Activated naive CD4-positive, alpha-beta T cell treated with anti-CD3 and anti-CD28 coated beads, Interleukin-2, amount 50 U/mL, for 24 hours (primary cell): ENCODE data around the gene RNF4.
A peak's percentile ranks its signal among the peaks of the same experiment; 100 is the strongest.

ENCODE experiments used
- H3K27ac Mint-ChIP-seq: one replicate; pipeline ENCODE4 v1.8.0; 2021; ENCODE audit warnings: mild to moderate bottlenecking, mixed read lengths
- H3K27me3 Mint-ChIP-seq: one replicate; pipeline ENCODE4 v1.8.0; 2021; ENCODE audit warnings: mixed read lengths
- H3K36me3 Mint-ChIP-seq: one replicate; pipeline ENCODE4 v1.8.0; 2021; ENCODE audit warnings: mixed read lengths
- H3K4me1 Mint-ChIP-seq: one replicate; pipeline ENCODE4 v1.8.0; 2021; ENCODE audit warnings: mixed read lengths
- H3K4me3 Mint-ChIP-seq: one replicate; pipeline ENCODE4 v1.8.0; 2021; ENCODE audit warnings: mild to moderate bottlenecking, mixed read lengths
- H3K9me3 Mint-ChIP-seq: one replicate; pipeline ENCODE4 v1.8.0; 2021; ENCODE audit warnings: mixed read lengths

RNF4 gene

DNA sequence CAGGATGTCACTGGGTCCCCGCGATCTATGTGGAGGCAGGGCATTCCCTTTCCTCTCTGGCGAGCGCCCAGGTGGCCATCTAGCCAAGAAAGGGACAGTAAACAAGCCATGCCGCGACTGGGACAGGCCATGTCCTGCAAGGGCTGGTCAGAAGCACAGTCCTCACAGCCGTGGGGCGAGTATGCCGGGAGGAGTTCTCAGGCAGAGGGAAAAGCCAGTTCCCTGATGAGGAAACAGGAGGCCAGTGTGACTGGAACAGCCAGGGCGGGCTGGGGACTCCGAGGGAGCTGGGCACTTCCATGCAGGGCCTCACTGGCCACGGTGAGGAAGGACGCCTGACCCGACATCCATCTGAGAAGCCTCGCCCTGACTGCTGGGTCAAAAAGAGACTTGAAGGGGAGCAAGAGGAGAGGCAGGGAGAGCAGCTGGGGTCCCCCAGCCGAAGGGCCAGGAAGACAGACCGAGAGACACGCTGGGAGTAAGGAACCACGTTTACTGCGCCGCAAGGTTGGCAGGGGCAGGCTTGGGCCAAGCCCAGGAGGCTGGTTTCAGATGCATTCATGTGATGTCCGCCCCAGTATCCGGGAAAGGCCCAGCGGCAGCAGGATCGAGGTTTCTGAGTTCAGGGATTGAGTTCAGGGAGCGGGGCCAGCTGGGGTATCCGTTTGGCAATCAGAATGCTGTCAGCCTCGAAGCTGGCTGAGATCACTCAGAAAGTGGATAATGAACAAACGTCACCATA, 35.1 kb upstream of the RNF4 start:
- no peak overlapping the region for H3K4me3 Mint-ChIP-seq
- no peaks in the 10 kb centered on the region for H3K4me1 Mint-ChIP-seq
- no peak overlapping the region for H3K27ac Mint-ChIP-seq
- no peaks in the 10 kb centered on the region for H3K27me3 Mint-ChIP-seq
- no peaks in the 10 kb centered on the region for H3K36me3 Mint-ChIP-seq
- no peaks in the 10 kb centered on the region for H3K9me3 Mint-ChIP-seq

DNA sequence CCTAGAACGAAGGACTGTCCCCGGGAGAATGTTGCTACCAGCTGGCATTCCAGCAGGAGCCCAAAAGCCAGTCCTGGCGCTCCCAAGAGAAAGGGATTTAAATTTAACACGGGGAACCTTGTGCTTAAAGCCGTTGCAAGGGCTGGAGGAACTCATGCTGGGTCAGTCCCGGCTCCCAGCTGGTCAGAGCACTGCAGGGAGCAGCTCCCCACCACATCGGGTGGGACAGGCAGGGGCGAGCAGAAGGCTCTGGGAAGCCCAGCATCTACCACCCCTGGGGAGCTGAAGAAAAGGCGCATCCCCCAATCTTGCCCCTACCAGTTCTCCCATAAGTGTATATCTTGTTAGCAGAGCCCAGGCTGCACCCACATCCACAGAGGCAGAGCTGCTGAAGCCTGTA, 34.5 kb upstream of the RNF4 start:
- no peak overlapping the region for H3K27ac Mint-ChIP-seq

DNA sequence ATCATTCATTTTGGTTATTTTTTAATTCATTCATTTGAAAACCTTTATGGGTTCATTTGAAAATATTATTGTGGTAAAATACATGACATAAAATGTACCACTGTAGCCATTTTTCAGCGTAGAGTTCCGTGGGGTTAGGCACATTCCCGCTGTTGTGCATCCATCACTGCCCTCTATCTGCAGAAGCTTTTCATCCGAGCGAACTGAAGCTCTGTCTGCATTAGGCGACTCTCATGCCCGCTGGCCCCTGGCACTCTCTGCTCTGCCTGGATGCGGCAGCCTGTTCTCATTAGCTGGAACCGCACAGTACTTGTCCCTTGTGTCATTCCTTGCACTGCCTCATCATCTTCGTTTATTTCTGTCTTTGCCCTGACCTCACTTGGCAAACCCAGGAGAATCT, 32.6 kb upstream of the RNF4 start:
- no peaks in the 10 kb centered on the region for H3K27me3 Mint-ChIP-seq

More for the DNA sequence above, 34.5 kb upstream of the RNF4 start:
- H3K4me3 Mint-ChIP-seq, result no peak overlapping the region
- H3K9me3 Mint-ChIP-seq, result no peaks in the 10 kb centered on the region
- H3K4me1 Mint-ChIP-seq, result no peaks in the 10 kb centered on the region
- no peaks in the 10 kb centered on the region for H3K36me3 Mint-ChIP-seq
- no peaks in the 10 kb centered on the region for H3K27me3 Mint-ChIP-seq

DNA sequence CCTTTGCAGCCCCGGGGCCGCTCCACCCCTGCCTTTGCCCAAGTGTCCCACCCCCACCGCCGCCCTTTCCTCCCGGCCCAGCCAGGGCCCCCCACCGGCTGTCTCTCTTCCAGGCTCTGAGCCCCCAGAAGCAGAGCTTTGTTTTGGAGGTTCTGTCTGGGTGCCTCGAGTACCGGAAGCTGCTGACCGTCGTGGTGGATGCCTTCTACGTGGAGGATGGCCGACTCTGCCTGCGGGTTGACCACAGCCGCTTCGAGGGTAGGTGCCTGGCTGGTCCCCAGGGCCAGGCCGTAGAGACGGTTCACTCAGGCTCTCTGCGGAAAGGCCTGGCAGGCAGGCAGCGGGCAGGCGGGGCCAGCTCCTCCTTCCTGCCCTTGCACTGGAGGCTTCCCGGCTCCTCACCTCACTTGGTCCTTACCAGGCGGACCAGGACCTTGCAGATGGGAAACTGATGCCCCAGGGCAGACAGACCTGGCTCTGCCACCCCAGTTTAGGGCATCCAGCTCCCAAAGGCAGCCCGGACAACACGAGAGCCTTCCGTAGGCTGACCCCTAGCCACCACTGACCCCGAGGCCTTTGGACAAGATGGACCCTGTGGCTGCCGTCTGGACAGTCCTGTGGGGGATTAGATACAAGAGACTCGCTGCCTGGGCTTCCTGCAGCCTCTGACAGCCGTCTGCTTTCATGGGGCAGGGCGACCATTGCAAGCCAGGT, 32.0 kb upstream of the RNF4 start:
- Mint-ChIP-seq H3K9me3 (no peaks in the 10 kb centered on the region), H3K27me3 (no peaks in the 10 kb centered on the region), H3K4me3 (no peak overlapping the region), H3K27ac (no peak overlapping the region), H3K36me3 (no peaks in the 10 kb centered on the region), H3K4me1 (peaks cover 4% of the 10 kb centered on the region)

More for the DNA sequence above, 32.6 kb upstream of the RNF4 start:
- H3K4me1 Mint-ChIP-seq, result no peaks in the 10 kb centered on the region
- H3K9me3 Mint-ChIP-seq, result no peaks in the 10 kb centered on the region
- H3K4me3 Mint-ChIP-seq, result no peak overlapping the region
- no peaks in the 10 kb centered on the region for H3K36me3 Mint-ChIP-seq
- no peak overlapping the region for H3K27ac Mint-ChIP-seq

DNA sequence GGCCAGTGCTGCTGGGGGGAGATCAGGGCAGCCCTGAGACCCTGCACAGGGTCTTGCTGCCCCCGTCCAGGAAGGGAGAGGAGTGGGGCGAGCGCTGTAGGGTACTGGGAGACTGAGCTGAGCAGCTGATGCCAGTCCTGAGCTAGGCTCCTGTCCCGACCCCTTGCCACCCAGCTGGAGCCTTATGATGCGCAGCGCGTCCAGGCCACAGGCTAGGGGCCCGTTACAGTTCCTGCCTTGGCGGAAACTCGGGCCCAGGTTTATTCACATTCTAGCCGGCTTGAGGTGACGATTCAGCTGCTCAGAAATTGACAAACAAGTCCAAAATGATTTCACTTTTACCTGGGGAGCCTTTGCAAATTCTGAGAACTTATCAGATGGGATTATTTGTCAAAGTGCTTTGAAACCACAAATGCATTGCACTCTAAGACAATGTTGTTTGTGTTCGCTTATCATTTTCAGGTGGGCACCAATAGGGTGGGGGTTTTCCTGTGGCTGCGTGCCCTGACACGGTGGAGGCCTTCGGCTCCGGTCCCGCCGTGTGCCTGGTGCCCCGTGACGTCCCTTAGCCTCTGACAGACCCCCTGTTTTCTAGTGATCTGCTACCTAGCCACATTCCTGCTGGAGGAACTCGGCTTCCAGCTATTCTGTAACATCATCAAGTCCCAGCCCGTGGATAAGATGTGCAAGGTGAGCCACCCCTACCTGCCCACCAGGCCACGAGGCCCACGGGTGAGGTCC, 31.3 kb upstream of the RNF4 start:
- Mint-ChIP-seq H3K9me3 (no peaks in the 10 kb centered on the region), H3K36me3 (no peaks in the 10 kb centered on the region), H3K4me1 (peaks cover 4% of the 10 kb centered on the region), H3K4me3 (no peak overlapping the region), H3K27ac (peak overlapping the region; percentile 30), H3K27me3 (no peaks in the 10 kb centered on the region)

DNA sequence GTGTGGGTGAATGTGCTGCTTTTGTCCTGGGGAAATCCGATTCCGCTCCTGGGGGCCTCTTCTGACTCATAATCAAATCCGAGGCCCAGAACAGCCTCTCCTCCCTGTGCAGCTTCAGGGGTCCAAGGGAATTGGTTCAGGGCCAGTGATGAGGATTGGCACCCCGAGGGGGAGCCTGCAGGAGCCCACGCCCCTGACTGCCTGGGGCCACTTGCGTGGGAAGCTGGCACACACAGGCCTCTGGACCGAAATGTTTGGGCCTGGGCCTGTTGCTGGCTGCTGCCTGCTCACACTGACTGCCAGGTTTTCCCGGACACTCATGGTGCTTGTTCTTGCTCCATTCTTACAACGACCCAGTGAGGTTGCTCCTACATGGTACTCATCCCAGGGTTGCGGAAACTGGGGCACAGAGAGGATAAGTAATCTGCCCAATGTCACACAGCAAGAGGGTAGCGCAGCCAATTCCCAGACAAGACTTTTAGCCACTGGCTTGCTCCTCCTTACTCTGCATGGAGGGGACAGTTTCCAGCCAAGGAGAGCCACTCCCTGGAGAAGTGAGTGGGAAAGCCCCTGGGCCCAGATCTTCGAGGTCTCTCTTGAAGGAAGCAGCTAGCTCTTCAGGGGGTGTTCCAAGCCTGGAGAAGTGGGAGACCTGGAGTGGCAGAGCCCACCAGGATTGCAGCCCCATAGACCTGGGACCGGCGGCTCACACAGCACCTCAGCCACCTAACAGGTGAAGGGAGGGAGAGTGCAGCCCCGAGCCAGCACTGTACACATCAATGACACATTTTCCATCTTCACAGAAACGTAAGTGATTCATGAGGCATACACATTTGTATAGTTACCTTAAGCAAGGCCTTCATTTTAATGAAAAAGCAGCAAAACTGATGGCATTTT, 29.8 kb upstream of the RNF4 start:
- Mint-ChIP-seq H3K9me3 (no peaks in the 10 kb centered on the region), H3K36me3 (no peaks in the 10 kb centered on the region), H3K27ac (no peak overlapping the region), H3K4me3 (no peak overlapping the region), H3K4me1 (peaks cover 4% of the 10 kb centered on the region), H3K27me3 (no peaks in the 10 kb centered on the region)

DNA sequence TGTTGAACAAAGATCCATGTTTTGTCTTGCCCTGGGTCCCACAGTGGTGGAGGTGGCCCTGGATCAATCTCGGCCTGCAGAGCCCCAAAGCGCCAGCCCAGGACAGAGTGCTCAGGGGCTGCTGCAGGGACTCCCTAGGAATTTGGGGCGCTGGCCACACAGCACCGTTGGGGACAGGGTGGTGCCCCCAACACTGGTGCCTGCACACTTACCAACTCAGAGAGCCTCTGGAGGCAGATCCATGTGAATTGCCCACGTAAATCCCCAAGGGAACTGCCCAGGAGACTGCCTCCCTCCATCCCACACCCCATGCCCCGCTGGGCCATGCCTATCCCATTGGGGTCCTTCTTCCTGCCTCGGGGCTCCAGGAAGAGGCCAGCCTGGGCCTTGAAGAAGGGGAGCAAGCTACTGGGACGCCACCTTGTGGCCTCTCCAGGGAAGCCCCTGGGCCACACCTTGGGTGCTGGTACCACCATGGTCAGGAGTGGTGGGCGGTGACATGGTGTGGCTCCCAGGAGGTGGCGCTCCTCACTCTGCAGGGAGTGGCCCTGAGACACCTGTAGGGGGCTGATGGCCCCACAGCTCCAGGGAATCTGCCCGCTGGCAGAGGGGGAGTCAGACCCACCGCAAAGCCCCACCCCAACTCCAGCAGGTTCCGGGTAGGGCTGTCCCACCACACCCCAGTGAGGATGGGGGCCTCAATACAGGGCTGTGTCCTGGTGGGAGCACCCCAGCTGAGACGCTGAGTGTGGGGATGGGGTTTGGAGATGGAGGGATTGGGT, 27.3 kb upstream of the RNF4 start:
- no peaks in the 10 kb centered on the region for H3K27me3 Mint-ChIP-seq
- H3K36me3 Mint-ChIP-seq, result no peaks in the 10 kb centered on the region
- H3K4me1 Mint-ChIP-seq, result peaks cover 4% of the 10 kb centered on the region
- H3K4me3 Mint-ChIP-seq, result no peak overlapping the region
- peak overlapping the region; percentile 12 for H3K27ac Mint-ChIP-seq
- no peaks in the 10 kb centered on the region for H3K9me3 Mint-ChIP-seq

DNA sequence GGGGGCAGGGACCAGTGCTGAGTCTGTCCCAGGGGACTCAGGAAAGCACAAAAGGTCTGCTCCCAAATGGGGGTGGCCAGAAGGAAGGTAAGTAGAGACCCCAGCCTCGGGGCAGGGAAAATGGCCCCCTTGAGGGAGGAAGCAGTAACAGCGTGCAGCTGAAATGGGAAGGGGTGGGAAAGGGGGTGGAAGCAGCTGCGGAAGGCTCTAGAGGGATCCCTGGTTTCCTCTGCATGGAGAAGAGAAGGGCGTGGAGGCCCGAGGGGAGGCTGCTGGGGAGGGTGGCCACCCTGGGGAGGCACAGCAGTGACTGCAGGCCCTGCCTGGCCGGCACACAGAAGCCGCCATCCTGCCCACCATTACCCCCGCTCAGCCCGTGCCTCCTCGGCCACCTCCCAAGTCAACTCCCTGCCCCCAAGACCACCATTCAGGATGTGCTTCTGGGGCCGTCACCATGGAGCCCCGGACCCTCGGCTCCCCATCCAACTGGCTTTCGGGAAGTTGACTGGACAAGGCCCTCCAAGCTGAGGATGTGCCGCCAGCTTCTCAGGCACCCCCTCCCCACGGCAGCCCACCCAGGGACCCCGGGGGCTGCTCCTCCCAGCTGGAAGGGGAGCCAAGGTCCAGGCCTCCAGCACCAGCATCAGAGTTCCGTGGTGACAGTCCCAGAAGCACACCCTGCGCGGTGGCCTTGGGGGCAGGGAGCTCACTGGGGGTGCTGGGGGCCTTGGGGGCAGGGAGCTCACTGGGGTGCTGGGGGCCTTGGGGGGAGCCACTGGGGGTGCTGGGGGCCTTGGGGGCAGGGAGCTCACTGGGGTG, 26.5 kb upstream of the RNF4 start:
- Mint-ChIP-seq H3K4me3 (no peak overlapping the region), H3K27me3 (no peaks in the 10 kb centered on the region), H3K4me1 (peaks cover 4% of the 10 kb centered on the region), H3K36me3 (no peaks in the 10 kb centered on the region), H3K9me3 (no peaks in the 10 kb centered on the region), H3K27ac (no peak overlapping the region)

DNA sequence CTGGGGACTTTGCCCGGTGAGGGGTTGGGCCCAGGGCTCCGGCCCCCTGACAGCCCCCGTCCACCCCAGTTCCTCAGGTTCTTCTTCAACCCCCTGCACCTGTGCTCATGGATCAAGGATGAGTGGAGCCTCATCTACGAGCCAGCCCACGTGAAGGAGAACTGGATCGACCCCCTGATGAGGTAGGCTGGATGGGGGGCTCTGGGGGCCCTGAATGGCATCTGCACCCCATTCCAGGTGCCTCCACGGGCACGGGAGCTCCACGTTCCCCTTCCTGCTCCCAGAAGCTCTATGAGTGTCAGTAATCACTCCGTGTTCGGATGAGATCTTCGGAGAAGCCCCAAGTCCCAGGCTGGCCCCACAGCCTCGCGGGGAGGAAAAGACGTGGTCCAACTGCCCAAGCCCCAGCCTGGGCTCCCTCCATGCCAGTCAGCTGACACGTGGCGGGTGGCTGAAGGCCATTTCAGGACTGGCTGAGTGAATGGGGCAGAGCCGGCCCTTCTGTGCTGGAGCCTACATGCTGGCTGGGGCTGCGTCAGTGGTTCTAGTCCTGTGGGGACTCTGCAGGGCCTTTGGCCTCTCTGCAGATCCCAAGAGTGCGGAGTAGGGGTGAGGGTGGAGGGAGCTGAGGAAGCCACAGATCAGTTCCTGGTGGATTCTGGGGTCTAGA, 25.7 kb upstream of the RNF4 start:
- Mint-ChIP-seq H3K27ac (no peak overlapping the region), H3K9me3 (no peaks in the 10 kb centered on the region), H3K4me1 (peaks cover 4% of the 10 kb centered on the region), H3K27me3 (no peaks in the 10 kb centered on the region), H3K36me3 (no peaks in the 10 kb centered on the region), H3K4me3 (no peak overlapping the region)

DNA sequence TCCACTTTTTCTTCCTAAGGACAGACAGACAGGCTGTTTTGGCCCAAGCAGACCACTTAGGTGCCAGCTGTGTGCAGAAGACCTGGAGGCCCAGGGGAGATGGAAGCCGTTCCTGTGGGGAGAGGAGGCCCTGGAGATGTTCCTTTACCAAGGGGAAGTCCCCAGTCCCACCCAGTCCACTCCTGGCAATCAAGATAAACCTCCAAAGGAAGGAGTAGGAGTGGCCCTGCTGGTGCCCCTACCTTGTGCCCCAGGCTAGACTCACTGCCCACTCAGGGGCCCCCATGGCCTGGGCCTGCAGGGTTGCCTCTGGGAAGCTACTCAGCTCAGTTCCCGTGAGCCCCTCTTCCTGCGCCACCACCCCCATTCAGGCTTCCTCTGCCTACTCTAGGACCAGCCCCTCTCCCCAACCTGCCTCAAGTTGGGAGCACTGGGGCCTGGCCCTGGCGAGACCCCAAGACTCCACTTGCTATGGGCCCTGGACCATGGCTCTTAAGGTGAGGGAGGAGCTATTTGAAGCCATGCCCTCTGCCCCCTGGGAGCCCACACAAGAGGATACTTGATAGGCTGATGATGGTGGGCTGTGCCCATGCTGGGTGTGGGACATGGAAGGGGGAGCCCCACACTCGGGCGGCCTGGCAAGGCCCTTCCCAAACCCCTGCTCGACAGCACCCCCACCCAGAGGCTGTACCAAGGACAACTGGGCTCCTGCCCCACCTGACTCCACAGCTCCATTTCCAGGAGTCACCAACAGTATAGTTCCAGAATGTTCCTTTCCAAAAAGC, 24.8 kb upstream of the RNF4 start:
- no peak overlapping the region for H3K27ac Mint-ChIP-seq
- no peak overlapping the region for H3K4me3 Mint-ChIP-seq
- H3K36me3 Mint-ChIP-seq, result no peaks in the 10 kb centered on the region
- no peaks in the 10 kb centered on the region for H3K27me3 Mint-ChIP-seq
- H3K4me1 Mint-ChIP-seq, result peaks cover 4% of the 10 kb centered on the region
- H3K9me3 Mint-ChIP-seq, result no peaks in the 10 kb centered on the region

DNA sequence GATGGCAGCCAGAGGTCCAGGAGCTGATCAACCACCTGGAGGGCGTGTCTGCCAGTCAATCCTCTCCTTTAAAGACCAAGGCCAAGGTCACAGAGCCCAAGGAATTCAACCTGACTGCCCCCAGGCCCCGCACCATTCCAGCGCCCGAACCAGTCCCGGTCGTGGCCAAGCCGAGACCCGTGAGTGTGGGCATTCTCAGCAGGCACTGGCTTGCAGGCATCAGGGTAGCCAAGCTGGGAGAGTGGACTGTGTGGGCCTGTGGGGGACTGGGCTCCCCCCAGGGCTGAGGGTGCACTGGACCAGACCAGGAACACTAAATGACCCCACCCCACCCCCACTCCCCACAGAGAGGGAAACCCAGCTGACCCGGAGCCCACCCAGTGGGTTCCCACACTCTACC, 23.8 kb upstream of the RNF4 start:
- H3K27ac Mint-ChIP-seq, result no peak overlapping the region
- H3K9me3 Mint-ChIP-seq, result no peaks in the 10 kb centered on the region
- no peak overlapping the region for H3K4me3 Mint-ChIP-seq
- H3K27me3 Mint-ChIP-seq, result no peaks in the 10 kb centered on the region
- no peaks in the 10 kb centered on the region for H3K36me3 Mint-ChIP-seq
- H3K4me1 Mint-ChIP-seq, result peaks cover 4% of the 10 kb centered on the region

DNA sequence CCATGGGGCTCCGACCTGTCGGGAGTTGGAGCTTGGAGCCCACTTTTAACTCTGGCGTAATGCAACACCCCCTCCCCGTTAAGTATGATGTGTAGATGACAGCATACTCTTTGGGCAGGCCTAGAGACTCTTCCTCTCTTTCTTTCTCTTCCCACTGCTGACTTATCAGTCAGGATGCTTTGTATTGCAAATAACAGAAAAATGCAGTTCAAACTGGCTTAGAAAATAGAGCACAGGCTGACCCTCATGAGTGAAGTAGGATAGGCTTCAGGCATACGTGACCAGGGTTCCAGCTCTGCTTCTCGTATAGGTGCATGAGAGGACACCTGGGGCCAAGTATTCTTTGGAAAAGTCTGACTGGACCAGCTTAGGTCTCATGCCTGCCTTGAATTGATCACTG, 23.3 kb upstream of the RNF4 start:
- H3K27me3 Mint-ChIP-seq, result no peaks in the 10 kb centered on the region
- H3K4me3 Mint-ChIP-seq, result no peak overlapping the region

More for the DNA sequence above, 23.3 kb upstream of the RNF4 start:
- Mint-ChIP-seq H3K36me3 (no peaks in the 10 kb centered on the region), H3K9me3 (no peaks in the 10 kb centered on the region), H3K4me1 (peaks cover 4% of the 10 kb centered on the region), H3K27ac (no peak overlapping the region)
